Epidermal melanocyte (primary cell): ENCODE measurements around the gene KLHL1.

Experiments used
- DNase-seq: peaks from one replicate; pipeline ENCODE4 v3.0.0; 2011; ENCODE audit warnings: low spot score; ENCODE audit not compliant: insufficient read length

The KLHL1 gene

GRCh38 chr13:69683921-69684686 is 424.1 kb downstream of the KLHL1 start:
- DNase-seq = no peak

- DNase-seq = no peak
Observed at GRCh38 chr13:69681722-69682121, 426.5 kb downstream of the KLHL1 start.

- no peak for DNase-seq
Observed at GRCh38 chr13:69677343-69677742, 430.9 kb downstream of the KLHL1 start.

GRCh38 chr13:69676286-69676685 is 432.0 kb downstream of the KLHL1 start:
- DNase-seq = no peak

- DNase-seq = no peak
Observed at GRCh38 chr13:69660155-69660554, 448.1 kb downstream of the KLHL1 start.

GRCh38 chr13:69657676-69658075 is 450.6 kb downstream of the KLHL1 start:
- no peak for DNase-seq

- DNase-seq = no peak
Observed at GRCh38 chr13:69654392-69654791, 453.9 kb downstream of the KLHL1 start.
